Measurements from ENCODE around the gene PGP.

- TF ChIP-seq, protein P1, sequence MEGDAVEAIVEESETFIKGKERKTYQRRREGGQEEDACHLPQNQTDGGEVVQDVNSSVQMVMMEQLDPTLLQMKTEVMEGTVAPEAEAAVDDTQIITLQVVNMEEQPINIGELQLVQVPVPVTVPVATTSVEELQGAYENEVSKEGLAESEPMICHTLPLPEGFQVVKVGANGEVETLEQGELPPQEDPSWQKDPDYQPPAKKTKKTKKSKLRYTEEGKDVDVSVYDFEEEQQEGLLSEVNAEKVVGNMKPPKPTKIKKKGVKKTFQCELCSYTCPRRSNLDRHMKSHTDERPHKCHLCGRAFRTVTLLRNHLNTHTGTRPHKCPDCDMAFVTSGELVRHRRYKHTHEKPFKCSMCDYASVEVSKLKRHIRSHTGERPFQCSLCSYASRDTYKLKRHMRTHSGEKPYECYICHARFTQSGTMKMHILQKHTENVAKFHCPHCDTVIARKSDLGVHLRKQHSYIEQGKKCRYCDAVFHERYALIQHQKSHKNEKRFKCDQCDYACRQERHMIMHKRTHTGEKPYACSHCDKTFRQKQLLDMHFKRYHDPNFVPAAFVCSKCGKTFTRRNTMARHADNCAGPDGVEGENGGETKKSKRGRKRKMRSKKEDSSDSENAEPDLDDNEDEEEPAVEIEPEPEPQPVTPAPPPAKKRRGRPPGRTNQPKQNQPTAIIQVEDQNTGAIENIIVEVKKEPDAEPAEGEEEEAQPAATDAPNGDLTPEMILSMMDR (IDR thresholded peaks at IDR 0.05; ENCODE audit: low read length), result no peak
- TF ChIP-seq EZH2 (IDR thresholded peaks at IDR 0.05; ENCODE audit: borderline replicate concordance, low read length), result no peak
Observed at GRCh38 chr16:2229632-2230250, 15.1 kb upstream of the PGP start.
